GM12892 (cell line): ENCODE measurements around the gene LMX1A. TPM values are rescaled to one million over a fixed set of nuclear protein-coding genes. Genes with fewer than 3 reads are reported as not detected.
A peak's percentile ranks its signal among the peaks of the same experiment; 100 is the strongest.

Experiments used
- DNase-seq: peaks from one replicate; pipeline ENCODE4 v3.0.0; 2011; ENCODE audit not compliant: insufficient read length
- FAIRE-seq: peaks from 2 replicates; lab custom pipeline; 2011; peaks lifted over from hg19 to GRCh38; lab: Jason Lieb, UNC
- POLR2A ChIP-seq: IDR thresholded peaks from 2 replicates; pipeline ENCODE4 v1.6.1; 2011; ENCODE audit warnings: low read depth, low read length, control low read depth
- POLR2AphosphoS5 ChIP-seq: IDR thresholded peaks from 2 replicates; pipeline ENCODE4 v1.6.1; 2011; ENCODE audit warnings: low read depth, low read length, control low read depth
- TAF1 ChIP-seq: IDR thresholded peaks from 2 replicates; pipeline ENCODE4 v1.6.1; 2011; ENCODE audit warnings: low read depth, mild to moderate bottlenecking, control low read depth, low read length, borderline replicate concordance
- polyA plus RNA-seq: library from polyadenylated mRNA; unstranded; fragments of >200 nt; gene quantifications from one replicate; pipeline ENCODE4 v1.2.1, GENCODE V29; 2012; ENCODE audit warnings: missing spikeins, inconsistent platforms; ENCODE audit not compliant: missing spikeins

LMX1A gene
- not detected for polyA plus RNA-seq

GRCh38 chr1:165355977-165356811 lies at the start of gene LMX1A:
Gene LMX1A, minus strand, starts transcription at chr1:165356715. Its CDS starts 1,156 bp downstream, at chr1:165355559.
- TF ChIP-seq POLR2A (no peak), POLR2AphosphoS5 (no peak), TAF1 (no peak)
- FAIRE-seq = no peak
- DNase-seq = peak; percentile 23

GRCh38 chr1:165403835-165404482 lies 47.4 kb upstream of the LMX1A start:
- no peak for TF ChIP-seq POLR2A
- TF ChIP-seq TAF1 = no peak
- TF ChIP-seq POLR2AphosphoS5 = no peak
- DNase-seq (peak; percentile 13), FAIRE-seq (peak; percentile 87)

GRCh38 chr1:165402517-165403111 lies 46.1 kb upstream of the LMX1A start:
- DNase-seq (no peak), FAIRE-seq (peak; percentile 5)
- no peak for TF ChIP-seq TAF1
- no peak for TF ChIP-seq POLR2A
- no peak for TF ChIP-seq POLR2AphosphoS5

- no peak for DNase-seq
- FAIRE-seq = no peak
- TF ChIP-seq POLR2A (no peak), TAF1 (no peak), POLR2AphosphoS5 (no peak)
Observed at GRCh38 chr1:165397944-165398343, 41.4 kb upstream of the LMX1A start.

DNA sequence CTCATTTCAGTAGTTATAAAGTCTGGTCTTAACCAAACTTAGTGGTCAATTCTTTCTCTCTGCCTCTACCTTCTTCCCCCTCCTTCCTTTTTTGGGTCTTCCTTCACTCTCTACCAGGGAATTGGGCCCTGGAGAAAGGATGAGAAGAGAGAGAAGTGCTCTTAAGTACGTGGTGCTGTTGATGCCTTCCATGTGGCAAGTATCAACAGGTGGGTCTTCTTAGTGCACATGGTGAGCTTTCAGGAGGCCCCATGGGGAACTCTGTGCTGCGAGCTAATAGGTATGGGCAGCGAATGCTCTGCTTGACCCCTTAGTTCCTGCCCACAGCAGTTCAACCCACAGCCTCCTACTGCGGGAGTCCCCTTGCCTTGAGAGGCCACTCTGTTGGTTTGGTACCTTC lies 39.4 kb upstream of the LMX1A start:
- DNase-seq = no peak
- no peak for FAIRE-seq
- TF ChIP-seq TAF1 = no peak
- TF ChIP-seq POLR2A = no peak

GRCh38 chr1:165395478-165395877 lies 39.0 kb upstream of the LMX1A start:
- FAIRE-seq = no peak

GRCh38 chr1:165392634-165393571 lies 36.4 kb upstream of the LMX1A start:
- FAIRE-seq (peak; percentile 92), DNase-seq (peak; percentile 74)
- no peak for TF ChIP-seq TAF1
- no peak for TF ChIP-seq POLR2A
- no peak for TF ChIP-seq POLR2AphosphoS5

More at GRCh38 chr1:165395478-165395877, 39.0 kb upstream of the LMX1A start:
- no peak for DNase-seq
- no peak for TF ChIP-seq TAF1
- TF ChIP-seq POLR2A = no peak
- no peak for TF ChIP-seq POLR2AphosphoS5

DNA sequence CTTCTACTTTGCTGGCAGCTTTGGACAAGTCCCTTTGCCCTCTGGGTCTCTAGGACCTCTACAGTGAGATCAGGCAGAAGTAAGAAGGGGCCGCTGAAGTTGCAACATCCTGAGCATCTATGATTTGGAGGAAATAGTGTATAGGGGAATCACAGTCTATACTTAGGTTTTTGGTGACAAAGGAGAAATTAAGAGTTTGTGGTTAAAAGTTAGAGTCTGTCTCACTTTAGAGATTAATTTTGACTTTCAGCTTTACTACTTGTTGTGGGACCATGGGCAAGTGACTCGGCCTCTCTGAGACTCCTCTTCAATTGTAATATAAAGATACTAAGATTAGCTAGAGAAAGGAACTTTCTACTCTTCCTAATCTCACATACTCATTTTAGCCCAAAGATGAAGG lies 33.1 kb upstream of the LMX1A start:
- DNase-seq (no peak), FAIRE-seq (no peak)
- TF ChIP-seq POLR2A (no peak), POLR2AphosphoS5 (no peak), TAF1 (no peak)

DNA sequence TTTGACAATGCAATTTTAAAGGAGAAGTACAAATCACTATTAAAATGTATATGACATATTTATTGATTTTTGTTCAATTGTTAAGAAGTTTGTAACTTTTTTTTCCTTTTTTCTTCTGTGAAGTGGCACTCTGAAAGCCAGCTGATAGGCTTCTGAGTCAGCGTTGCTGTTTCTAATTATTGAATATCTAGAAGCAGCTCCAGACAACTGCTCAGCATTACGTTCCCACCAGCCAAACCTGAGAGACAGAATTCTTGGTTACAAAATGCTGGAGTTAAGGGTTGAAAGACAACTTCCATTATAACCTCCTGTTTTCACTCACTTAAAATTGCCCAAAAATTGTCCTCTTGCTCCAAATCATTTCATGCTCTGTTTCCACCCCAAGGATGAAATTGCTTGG lies 31.4 kb upstream of the LMX1A start:
- DNase-seq (no peak), FAIRE-seq (no peak)
- TF ChIP-seq POLR2A (no peak), POLR2AphosphoS5 (no peak), TAF1 (no peak)

DNA sequence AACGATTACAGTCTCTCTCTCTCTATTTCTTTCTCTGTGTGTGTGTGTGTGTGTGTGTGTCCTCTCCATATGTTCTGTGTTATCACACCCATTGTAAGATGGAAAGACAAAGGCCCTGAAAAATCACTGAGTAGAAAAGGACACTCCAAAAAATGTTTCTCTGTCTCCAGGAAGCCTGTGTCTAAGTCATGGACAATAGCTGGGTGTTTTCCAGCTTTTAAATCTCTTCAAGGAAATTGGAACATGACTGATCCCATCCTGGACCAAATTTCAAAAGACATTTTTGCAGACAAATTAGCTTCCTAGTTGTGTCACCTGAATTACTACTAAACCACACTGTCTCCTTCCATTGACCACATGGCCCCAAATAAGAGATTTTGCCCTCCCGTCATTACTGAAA lies 31.0 kb upstream of the LMX1A start:
- no peak for DNase-seq
- TF ChIP-seq POLR2A (no peak), POLR2AphosphoS5 (no peak), TAF1 (no peak)
- FAIRE-seq = no peak
